ENCODE data around the gene PROSER1. TPM values are rescaled to one million over a fixed set of nuclear protein-coding genes. Genes with fewer than 3 reads are reported as not detected.
"Not testable (repeated sequence)": the region's sequence is repeated elsewhere in the genome, so short reads cannot be mapped to it uniquely, and the experiment has no call there.

PROSER1 gene
- total RNA-seq, 1 experiment from 2014 or later, result 58.2 TPM

- ChIA-PET CTCF (interaction anchor here (0.6 to 2.1 kb wide), 19 partner anchors 10 to 655 kb away, joined by 3 to 18 read pairs (median 3); partner anchors contain the start of gene STOML3), POLR2A (interaction anchor here (0.7 to 1.5 kb wide), 3 partner anchors 20 to 98 kb away, joined by 3 to 5 read pairs (median 3); partner anchors contain the start of gene PROSER1)
- DNase-seq (ENCODE audit: unreplicated experiment), result no peak
- Mint-ChIP-seq H3K27ac (ENCODE audit: low read depth, unreplicated experiment) (no peak overlapping the region), H3K4me3 (ENCODE audit: unreplicated experiment) (no peak overlapping the region), H3K4me1 (ENCODE audit: insufficient read depth, unreplicated experiment) (no peaks in the 10 kb centered on the region), H3K9me3 (ENCODE audit: unreplicated experiment) (no peaks in the 10 kb centered on the region), H3K27me3 (ENCODE audit: insufficient read depth, unreplicated experiment) (no peaks in the 10 kb centered on the region), H3K36me3 (ENCODE audit: insufficient read depth, unreplicated experiment) (peaks cover 66% of the 10 kb centered on the region)
- intact Hi-C loops (cut with micrococcal nuclease), result loop anchor here (5.0 kb wide), 1 partner anchor 149 kb away; no protein-coding TSS in a partner anchor
- BruUV-seq (replicated peaks), result no TSS peak
- TF ChIP-seq, protein P1, sequence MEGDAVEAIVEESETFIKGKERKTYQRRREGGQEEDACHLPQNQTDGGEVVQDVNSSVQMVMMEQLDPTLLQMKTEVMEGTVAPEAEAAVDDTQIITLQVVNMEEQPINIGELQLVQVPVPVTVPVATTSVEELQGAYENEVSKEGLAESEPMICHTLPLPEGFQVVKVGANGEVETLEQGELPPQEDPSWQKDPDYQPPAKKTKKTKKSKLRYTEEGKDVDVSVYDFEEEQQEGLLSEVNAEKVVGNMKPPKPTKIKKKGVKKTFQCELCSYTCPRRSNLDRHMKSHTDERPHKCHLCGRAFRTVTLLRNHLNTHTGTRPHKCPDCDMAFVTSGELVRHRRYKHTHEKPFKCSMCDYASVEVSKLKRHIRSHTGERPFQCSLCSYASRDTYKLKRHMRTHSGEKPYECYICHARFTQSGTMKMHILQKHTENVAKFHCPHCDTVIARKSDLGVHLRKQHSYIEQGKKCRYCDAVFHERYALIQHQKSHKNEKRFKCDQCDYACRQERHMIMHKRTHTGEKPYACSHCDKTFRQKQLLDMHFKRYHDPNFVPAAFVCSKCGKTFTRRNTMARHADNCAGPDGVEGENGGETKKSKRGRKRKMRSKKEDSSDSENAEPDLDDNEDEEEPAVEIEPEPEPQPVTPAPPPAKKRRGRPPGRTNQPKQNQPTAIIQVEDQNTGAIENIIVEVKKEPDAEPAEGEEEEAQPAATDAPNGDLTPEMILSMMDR (IDR thresholded peaks at IDR 0.05; ENCODE audit: unreplicated experiment), result no peak
Measured at GRCh38 chr13:39016087-39016486, 21.8 kb downstream of the PROSER1 start.

GRCh38 chr13:39013462-39013861 is 24.4 kb downstream of the PROSER1 start:
- H3K4me1 Mint-ChIP-seq (ENCODE audit: insufficient read depth, unreplicated experiment), result no peaks in the 10 kb centered on the region
- no peaks in the 10 kb centered on the region for H3K9me3 Mint-ChIP-seq (ENCODE audit: unreplicated experiment)
- intact Hi-C loops (cut with micrococcal nuclease), result no loop called here
- no peak for DNase-seq (ENCODE audit: unreplicated experiment)
- no peak overlapping the region for H3K27ac Mint-ChIP-seq (ENCODE audit: low read depth, unreplicated experiment)
- BruUV-seq (replicated peaks), result no TSS peak
- H3K4me3 Mint-ChIP-seq (ENCODE audit: unreplicated experiment), result no peak overlapping the region
- CTCF ChIA-PET, result no interaction called here
- TF ChIP-seq, protein P1 (IDR thresholded peaks at IDR 0.05; ENCODE audit: unreplicated experiment), result no peak
- POLR2A ChIA-PET, result no interaction called here
- no peaks in the 10 kb centered on the region for H3K27me3 Mint-ChIP-seq (ENCODE audit: insufficient read depth, unreplicated experiment)
- H3K36me3 Mint-ChIP-seq (ENCODE audit: insufficient read depth, unreplicated experiment), result peaks cover 58% of the 10 kb centered on the region

DNA sequence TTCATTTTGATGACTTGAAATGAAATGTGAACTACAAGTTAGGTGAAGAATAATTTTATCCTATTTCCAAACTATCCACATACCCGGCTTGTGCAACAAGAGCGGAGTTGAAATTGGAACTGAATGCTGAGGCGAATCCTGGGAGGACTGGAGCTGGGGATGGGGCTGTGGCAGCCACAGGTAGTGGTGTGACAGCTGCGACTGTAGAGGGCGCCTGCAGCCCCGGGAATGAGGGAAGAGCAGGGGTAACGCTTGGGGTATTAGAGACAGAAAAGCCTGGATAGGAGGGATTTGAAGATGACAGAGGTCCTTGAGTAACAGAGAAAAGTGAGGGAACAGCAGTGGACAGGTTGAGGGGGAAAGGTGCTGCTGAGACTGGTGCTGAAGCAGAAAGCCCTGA is 25.3 kb downstream of the PROSER1 start:
- no peak overlapping the region for H3K4me3 Mint-ChIP-seq (ENCODE audit: unreplicated experiment)
- DNase-seq (ENCODE audit: unreplicated experiment), result no peak
- TF ChIP-seq, protein P1 (IDR thresholded peaks at IDR 0.05; ENCODE audit: unreplicated experiment), result no peak
- no peak overlapping the region for H3K27ac Mint-ChIP-seq (ENCODE audit: low read depth, unreplicated experiment)
- no peaks in the 10 kb centered on the region for H3K9me3 Mint-ChIP-seq (ENCODE audit: unreplicated experiment)
- H3K4me1 Mint-ChIP-seq (ENCODE audit: insufficient read depth, unreplicated experiment), result no peaks in the 10 kb centered on the region
- ChIA-PET POLR2A (no interaction called here), CTCF (no interaction called here)
- no TSS peak for BruUV-seq (replicated peaks)
- intact Hi-C loops (cut with micrococcal nuclease), result no loop called here
- H3K27me3 Mint-ChIP-seq (ENCODE audit: insufficient read depth, unreplicated experiment), result no peaks in the 10 kb centered on the region
- H3K36me3 Mint-ChIP-seq (ENCODE audit: insufficient read depth, unreplicated experiment), result peaks cover 65% of the 10 kb centered on the region

DNA sequence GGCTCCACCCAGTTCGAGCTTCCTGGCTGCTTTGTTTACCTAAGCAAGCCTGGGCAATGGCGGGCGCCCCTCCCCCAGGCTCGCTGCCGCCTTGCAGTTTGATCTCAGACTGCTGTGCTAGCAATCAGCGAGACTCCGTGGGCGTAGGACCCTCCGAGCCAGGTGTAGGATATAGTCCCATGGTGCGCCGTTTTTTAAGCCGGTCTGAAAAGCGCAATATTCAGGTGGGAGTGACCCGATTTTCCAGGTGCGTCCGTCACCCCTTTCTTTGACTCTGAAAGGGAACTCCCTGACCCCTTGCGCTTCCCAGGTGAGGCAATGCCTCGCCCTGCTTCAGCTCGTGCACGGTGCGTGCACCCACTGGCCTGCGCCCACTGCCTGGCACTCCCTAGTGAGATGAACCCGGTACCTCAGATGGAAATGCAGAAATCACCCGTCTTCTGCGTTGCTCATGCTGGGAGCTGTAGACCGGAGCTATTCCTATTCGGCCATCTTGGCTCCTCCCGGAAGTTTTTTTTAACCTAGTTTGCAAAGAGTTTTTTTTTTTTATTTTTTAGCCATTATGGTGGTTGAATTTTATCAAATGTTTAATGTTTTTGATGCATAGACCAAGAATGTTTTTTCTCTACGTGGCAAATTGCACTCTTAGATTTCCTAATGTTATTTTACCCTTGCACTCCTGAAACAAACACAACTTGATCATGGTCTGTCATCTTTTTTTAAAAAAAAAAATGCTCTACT is 31.3 kb downstream of the PROSER1 start:
- H3K4me1 Mint-ChIP-seq (ENCODE audit: insufficient read depth, unreplicated experiment); H3K4me3 Mint-ChIP-seq (ENCODE audit: unreplicated experiment); H3K27me3 Mint-ChIP-seq (ENCODE audit: insufficient read depth, unreplicated experiment); DNase-seq (ENCODE audit: unreplicated experiment); BruUV-seq (replicated peaks); H3K27ac Mint-ChIP-seq (ENCODE audit: low read depth, unreplicated experiment); H3K9me3 Mint-ChIP-seq (ENCODE audit: unreplicated experiment); intact Hi-C loops (cut with micrococcal nuclease): not testable (repeated sequence)
- ChIA-PET CTCF (interaction anchor here (1.8 kb wide), 1 partner anchor 11 kb away, joined by 5 read pairs; no protein-coding TSS in a partner anchor), POLR2A (interaction anchor here (0.7 kb wide), 1 partner anchor 32 kb away, joined by 4 read pairs; no protein-coding TSS in a partner anchor)
- H3K36me3 Mint-ChIP-seq (ENCODE audit: insufficient read depth, unreplicated experiment), result peaks cover 28% of the 10 kb centered on the region

All from MCF 10A (cell line).